CD4-positive, alpha-beta T cell treated with Interleukin-1 beta for 1 hour (primary cell): ENCODE measurements around the gene SYT1.
"Not testable (repeated sequence)": the region's sequence is repeated elsewhere in the genome, so short reads cannot be mapped to it uniquely, and the experiment has no call there.

Experiments
- DNase-seq, 2 donors: peaks; one replicate each; pipeline ENCODE4 v3.0.0-alpha.2; 2020 to 2022

The SYT1 gene

DNA sequence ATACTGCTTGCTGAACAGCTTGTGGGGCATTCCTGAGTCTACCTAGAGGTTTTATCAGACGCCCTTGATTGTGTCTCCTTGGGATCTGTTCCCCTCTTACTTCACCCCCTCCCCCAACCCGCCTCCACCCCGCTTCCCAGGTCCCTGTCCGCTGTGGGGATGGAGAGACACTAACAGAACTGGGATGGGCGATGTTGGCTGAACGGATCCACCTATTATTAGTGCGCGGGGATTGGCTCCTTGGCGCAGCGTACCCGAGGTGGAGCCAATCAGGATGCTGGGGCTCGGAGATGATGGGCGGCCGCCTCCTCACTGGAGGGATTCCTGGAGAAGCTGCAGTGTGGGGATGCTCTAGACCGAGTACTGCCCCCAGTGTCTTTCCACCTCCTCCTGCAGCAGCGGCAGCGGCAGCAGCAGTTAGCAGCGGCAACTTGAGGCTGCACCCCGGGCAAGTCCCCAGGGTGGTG lies at the start of gene SYT1:
SYT1 (plus strand) TSS at position 372 of the 467 bp plus-strand sequence.
- no peak for DNase-seq

DNA sequence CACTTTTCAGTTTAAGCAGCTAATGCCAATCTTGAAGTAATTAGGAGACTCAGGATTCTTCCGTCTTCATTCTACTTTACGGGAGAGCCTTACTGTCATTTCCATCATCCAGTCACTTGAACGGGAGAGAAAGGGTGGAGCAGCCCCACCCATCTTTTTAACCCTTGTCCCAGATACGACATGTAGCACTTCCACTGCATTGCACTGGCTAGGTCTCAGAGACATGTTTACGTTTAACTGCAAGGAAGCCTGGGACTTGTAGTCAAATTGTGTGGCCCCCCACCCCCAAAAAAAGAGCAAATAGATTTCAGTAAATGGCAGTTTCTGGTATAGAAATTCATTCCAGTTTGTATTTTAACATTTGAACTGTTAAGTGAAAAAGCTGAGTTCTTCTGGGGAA lies 46.1 kb upstream of the SYT1 start:
- no peak for DNase-seq

DNA sequence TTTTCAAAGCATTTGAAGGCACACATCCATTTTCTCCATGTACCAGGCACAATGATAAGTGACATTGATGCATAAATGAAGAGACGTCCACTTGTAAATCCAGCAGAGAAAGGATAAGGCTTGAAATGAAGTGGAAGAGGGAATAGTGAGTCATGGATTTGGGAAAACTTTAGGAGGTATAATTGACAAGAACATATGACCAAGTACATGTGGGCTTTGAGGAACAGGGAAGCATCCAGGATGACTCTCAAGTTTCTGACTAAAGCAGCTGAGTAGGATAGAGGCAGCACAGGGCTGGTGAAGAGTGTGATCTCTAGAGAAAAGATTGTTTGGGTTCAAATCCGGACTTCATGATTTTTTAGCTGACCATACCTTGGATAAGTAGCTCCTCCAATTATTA lies 43.6 kb upstream of the SYT1 start:
- no peak for DNase-seq

- DNase-seq, result no peak
These were observed 39.7 kb upstream of the SYT1 start for GRCh38 chr12:78824918-78825317.

GRCh38 chr12:78829690-78830089 lies 34.9 kb upstream of the SYT1 start:
- DNase-seq, result no peak

DNA sequence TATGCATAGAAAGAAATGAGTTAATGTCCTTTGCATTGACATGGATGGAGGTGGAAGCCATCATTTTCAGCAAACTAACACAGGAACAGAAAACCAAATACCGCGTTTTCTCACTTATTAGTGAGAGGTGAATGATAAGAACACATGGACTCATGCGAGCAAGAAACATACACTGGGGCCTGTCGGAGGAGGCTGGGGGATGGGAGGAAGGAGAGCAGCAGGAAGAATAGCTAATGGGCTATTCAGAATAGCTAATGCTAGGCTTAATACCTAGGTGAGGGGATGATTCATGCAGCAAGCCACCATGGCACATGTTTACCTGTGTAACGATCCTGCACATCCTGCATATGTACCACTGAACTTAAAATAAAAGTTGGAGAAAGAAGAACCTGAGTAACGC lies 29.1 kb upstream of the SYT1 start:
- no peak for DNase-seq

- not testable (repeated sequence) for DNase-seq
These were observed 24.0 kb upstream of the SYT1 start for GRCh38 chr12:78840518-78841019.

DNA sequence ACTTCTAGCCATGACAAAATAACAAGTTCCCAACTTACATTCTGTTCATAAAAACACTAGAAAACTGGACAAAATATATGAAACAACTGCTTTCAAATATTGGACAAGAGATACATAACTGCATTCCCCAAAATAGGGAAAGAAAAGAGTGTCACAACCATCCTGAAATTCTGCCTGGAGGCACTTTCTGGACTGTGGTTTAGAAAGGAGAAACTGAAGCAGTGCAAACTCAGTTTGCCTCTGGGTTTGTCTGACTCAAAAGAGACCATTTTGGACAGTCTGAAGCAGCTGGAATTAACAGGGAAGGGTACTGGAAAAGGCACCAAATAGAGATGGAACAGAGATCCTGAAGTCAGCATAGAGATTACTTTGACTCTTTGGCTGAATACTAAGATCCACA lies 11.3 kb upstream of the SYT1 start:
- DNase-seq, result no peak

- DNase-seq, result no peak
These were observed 832 bp upstream of the SYT1 start for GRCh38 chr12:78863482-78864402.

DNA sequence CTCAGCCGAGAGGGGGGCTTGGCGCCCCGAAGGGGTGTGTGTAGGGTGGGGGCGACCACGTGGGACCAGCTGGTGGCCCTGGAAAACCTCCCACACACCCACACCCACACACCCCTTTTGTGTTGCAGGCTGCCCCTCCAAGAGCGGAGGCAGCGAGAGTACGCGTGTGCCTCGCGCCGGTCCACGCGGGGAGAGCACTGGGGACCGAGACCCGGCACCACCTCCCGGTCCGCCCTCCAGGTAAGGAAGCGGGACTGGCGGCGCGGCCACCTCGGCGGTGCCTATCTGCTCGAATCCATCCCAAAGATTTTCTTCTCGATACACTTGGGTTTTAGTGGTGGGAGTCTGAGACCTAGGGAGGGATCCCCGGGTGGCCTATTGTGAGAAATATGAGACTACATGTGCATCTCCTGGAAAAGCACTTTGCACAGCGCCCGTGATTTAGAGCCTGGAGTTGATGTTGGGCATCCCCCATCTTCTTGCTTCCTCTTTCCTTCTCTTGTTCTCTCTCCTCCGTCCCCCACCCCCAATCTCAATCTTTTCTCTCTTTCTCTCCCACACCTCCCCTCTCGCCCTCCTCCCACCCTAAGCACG lies 393 bp downstream of the SYT1 start:
- DNase-seq, result no peak

DNA sequence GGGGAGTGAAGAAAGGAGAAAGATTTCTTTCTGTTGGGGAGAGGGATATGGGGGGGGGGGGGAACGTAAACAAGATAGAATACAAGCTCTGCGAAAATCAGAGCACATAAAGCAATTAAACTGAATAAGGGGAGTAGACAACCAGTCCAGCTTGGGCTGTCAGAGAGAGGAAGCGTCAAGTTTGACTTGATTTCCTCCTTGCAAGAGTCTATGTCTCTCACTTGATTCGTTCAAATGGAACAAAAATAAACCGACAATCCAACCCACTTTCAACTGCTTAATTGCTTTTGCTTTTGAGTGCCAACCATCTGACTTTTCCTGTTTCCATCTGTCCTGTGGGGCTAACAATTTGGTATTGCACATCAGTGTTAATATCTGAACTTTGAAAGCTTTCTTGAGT lies 942 bp downstream of the SYT1 start:
- no peak for DNase-seq

GRCh38 chr12:78866518-78866917 lies 1.9 kb downstream of the SYT1 start:
- no peak for DNase-seq

DNA sequence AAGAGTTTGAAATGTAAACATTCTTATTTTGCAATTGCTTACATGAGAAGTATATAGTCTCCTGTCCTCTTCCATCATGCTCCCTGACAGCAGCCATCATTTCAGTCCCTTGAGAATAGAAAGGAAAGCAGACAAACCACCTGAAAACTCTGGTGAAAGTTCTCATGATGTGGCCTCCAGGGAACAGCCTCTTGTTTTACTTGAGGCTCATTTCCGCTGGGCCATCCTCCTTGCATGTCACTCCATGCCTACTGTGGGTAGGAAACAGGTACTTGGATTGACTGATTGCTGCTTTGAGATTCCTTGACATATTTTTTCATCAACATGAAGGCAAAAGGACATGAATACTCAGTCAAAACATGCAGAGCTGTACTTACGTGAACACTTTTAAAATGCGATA lies 6.0 kb downstream of the SYT1 start:
- no peak for DNase-seq

DNA sequence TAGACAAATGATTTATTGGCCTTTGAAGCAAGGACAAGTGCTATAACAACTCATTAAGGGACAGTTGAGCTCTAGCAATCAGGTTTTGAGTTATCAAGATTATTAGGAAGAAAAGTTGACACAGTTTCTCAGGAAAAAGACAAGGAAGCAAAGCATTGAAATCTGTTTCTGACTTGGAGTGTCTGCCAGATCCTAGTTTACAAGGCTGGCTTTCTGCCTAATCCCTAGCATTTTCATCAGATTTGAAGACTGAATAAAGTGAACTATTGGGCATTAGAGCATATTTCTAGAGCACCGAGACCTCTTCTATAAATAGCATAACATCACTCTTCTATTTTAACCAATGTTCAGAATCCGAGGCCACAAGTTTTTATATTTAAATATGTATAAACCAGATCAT lies 7.0 kb downstream of the SYT1 start:
- no peak for DNase-seq

GRCh38 chr12:78878459-78878858 lies 13.9 kb downstream of the SYT1 start:
- no peak for DNase-seq

DNA sequence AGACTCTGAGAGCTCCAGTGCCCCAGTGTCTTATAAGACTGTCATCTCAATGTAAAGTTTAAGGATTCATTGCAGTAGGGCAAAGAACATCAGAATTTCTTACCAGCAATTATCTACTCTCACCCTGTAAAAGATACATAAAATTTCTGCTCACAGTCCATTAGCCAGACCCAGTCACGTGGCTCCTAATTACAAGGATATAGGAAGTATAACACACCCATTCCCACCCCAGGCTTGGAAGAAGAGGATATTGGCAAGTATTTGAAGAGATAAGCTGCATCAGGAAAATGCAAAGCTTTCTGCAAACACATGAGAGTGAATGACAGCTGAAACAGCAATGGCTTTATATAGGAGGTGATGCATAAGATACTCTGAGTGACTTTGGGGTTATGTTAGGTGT lies 14.3 kb downstream of the SYT1 start:
- no peak for DNase-seq

DNA sequence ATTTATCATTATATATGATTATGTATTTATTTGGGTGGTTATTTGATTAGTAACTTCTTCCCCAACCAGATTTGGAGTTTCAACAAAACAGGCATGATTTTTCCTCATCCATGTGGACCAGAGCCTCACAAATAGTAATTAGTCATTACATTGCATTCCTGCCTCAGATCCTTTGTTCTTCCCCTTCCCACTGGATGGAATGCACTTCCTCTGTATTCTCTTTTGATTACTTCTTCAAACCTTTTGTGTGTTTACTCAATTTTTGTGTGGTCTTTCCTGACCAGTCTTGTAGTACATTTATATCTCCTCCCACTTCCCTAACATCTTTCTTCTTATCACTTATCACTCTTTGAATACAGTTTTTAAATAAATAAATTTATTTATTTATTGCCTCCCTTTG lies 15.5 kb downstream of the SYT1 start:
- DNase-seq, result no peak

DNA sequence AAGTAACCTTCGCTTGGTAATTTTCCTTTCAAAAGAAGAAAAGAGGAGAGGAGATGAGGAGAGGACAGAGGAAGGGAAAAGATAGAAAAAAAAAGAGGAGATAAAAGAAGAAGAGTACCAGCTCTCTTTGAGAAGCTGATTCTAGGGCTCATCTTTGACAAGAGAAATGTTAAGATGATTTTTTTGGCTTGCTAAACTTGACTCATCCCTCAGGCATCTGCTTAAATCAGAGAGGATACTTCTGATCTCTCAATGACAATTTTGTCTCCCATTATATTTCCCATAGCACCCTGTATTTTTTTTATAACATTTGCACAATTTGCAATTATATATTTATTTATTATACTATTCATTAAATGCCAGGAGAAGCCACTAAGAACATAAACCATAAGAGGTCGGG lies 17.1 kb downstream of the SYT1 start:
- DNase-seq, result no peak

GRCh38 chr12:78885466-78885865 lies 20.9 kb downstream of the SYT1 start:
- no peak for DNase-seq

DNA sequence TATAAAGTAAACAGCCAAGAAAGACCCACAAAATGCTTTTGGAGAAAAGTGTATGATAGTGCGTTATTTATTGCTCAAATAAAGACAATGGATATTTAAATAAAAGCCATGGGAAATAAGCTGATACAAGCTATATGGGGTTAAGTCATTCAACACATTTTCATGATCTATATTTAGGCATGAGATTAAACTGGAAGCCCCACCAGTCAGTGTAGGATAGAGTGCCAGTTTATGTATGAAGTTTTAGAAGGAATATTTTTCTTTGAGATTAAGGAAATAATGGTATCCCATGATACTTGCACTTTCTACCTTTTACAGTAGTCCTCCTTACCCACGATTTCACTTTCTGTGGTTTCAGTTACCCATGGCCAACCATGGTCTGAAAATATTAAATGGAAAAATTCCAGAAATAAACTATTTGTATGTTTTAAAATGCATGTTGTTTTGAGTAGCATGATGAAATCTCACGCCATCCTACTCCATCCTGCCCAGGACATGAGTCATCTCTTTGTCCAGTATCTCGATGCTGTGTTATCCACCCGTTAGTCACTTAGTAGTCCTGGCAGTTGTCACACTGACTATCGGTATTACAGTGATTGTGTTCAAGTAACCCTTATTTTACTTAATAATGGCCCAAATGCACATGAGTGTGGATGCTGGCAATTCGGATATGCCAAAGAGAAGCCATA lies 22.3 kb downstream of the SYT1 start:
- DNase-seq, result no peak

DNA sequence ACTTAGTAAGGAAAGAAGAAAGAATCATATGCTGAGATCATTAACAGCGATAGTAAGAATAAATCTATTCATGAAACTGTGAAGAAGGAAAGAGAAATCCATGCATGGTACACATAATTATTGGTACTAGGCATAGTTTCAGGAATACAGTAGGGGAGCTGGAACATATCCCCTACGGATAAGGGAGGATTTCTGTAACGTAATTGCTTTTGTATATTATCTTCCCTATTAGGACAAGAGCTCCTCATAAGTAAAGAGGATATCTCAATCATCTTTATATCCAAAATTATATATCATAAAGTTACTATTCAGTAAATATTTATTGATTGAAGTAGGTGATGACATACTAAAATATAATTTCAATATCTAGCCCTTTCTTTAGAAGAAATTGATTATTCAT lies 22.9 kb downstream of the SYT1 start:
- no peak for DNase-seq

- DNase-seq, result no peak
These were observed 24.0 kb downstream of the SYT1 start for GRCh38 chr12:78888568-78888967.

DNA sequence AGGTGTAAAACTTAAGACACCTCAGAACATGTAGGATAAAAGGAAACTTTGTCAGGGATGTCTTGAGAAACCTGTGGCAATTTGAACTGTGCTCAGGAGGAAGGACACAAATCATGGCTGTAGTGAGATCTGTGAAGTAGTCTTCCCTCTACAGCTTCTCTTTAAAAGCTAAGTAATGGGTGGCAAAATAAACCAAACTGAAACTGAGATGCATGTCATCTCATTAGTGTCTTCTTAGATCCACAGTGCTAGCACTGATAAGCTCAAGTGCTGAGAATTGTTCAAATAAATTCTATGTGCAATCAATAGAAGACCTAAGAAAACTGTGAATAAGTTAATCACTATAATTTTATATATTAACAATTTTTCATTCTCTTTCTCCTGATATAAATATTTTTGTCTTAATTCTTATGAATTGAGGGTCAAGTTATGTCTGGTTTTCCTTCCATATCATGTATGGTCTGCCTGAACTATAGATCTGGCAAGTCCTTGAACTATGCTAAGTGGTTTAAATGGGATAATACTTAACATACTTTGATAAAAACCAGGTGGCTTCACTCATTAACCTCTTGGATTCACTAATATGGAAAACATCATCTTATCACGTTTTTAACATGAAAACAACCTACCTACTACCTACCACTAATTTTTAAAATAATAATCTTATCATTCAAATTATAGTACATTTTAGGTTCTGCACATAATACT lies 27.2 kb downstream of the SYT1 start:
- DNase-seq, result no peak
